Pancreas (tissue), 10 donors: ENCODE data around the gene LCN9. TPM values are rescaled to one million over a fixed set of nuclear protein-coding genes. Genes with fewer than 3 reads are reported as not detected.
A peak's percentile ranks its signal among the peaks of the same experiment; 100 is the strongest.

Experiments used
- ATAC-seq, 4 donors: fragments of 200-7000 bp; cut with Tn5 transposase; one replicate each; pipeline versions ENCODE4 v1.8.0 to v1.9.1; 2020; ENCODE audit warnings: mild to moderate bottlenecking in 4 of 4, moderate library complexity in 4 of 4
- DNase-seq, 6 donors: peaks; one replicate each; pipeline ENCODE4 v3.0.0-alpha.2; 2020
- FAIRE-seq: peaks from 2 replicates; lab custom pipeline; 2012; peaks lifted over from hg19 to GRCh38; lab: Jason Lieb, UNC
- H3K27ac ChIP-seq, 4 donors: fragments of 200-600 bp; sonication (generic); 1 replicate in 3 of 4; 2 replicates in 1 of 4; pipeline versions ENCODE4 v1.5.0 to v1.8.0; 2020
- H3K27me3 ChIP-seq, 4 donors: fragments of 200-600 bp; one replicate each; pipeline ENCODE4 v1.8.0; 2021
- H3K36me3 ChIP-seq, 3 donors: fragments of 200-600 bp; sonication (generic) in 1 of 3; one replicate each; pipeline versions ENCODE4 v1.5.0 to v1.8.0; 2020 to 2021
- H3K4me1 ChIP-seq, 3 donors: fragments of 200-600 bp; one replicate each; pipeline ENCODE4 v1.8.0; 2021
- H3K4me3 ChIP-seq, 4 donors: fragments of 200-600 bp; sonication (generic) in 2 of 4; one replicate each; pipeline versions ENCODE4 v1.5.0 to v1.8.0; 2020 to 2021
- H3K9me3 ChIP-seq, 4 donors: fragments of 200-600 bp; one replicate each; pipeline ENCODE4 v1.8.0; 2021
- WGBS, 2 donors: extraction: QIAGEN DNeasy Blood & Tissue Kit; methylation state at CpG; one replicate each; pipeline ENCODE4 v1.1.7; 2013; 5-methylcytosine and 5-hydroxymethylcytosine counted together
- intact Hi-C, 3 donors: fragments of 100-400 bp; cut with DNase I; formaldehyde crosslinking; loops; one replicate each; pipeline versions ENCODE4 v1.11.1 to v1.14.2; 2022
- polyA plus RNA-seq, 2 donors: library from polyadenylated mRNA; stranded (reverse); fragments of 200-250 nt; gene quantifications; one replicate each; pipeline ENCODE4 v1.2.3, GENCODE V29; 2013
- total RNA-seq, 6 donors: library from RNA; stranded (reverse); fragmentation: NEBNext Ultra II Directional in 4 of 6; extraction: Animal tissue kit (Norgen Biotek cat#: 25700) in 4 of 6; gene quantifications; one replicate each; pipeline versions ENCODE4 v1.2.1 to v1.2.4, GENCODE V29; 2021 to 2023
- TF ChIP-seq, protein P1 (sequence below), 4 donors: fragments of 200-600 bp; sonication (generic) in 3 of 4; IDR thresholded peaks; one replicate each; pipeline versions ENCODE4 v1.5.0 to v1.8.0; 2021; ENCODE audit warnings: antibody characterized with exemption in 4 of 4
- donor health status: healthy with polysubstance abuse.
- donor health status: DM: no; HTN: no; CAD: no; lungs with moderate emphysema.
- donor health status: DM: no; HTN: no; CAD: no.
- donor health status: control.
- donor health status: control.
- donor health status: Bipolar disorder and iron deficiency.
- donor health status: DM: yes; HTN: yes; CAD: no.
- donor health status: DM: no; HTN: no; CAD: no.
- donor health status: DM: no; HTN: no; CAD: no.
- donor health status: DM: yes; HTN: yes; CAD: no.

LCN9 gene
- total and polyA plus RNA-seq, 8 donors: not detected

- ATAC-seq: no peak
Measured at GRCh38 chr9:135676891-135677290, 13.8 kb downstream of the LCN9 start.

DNA sequence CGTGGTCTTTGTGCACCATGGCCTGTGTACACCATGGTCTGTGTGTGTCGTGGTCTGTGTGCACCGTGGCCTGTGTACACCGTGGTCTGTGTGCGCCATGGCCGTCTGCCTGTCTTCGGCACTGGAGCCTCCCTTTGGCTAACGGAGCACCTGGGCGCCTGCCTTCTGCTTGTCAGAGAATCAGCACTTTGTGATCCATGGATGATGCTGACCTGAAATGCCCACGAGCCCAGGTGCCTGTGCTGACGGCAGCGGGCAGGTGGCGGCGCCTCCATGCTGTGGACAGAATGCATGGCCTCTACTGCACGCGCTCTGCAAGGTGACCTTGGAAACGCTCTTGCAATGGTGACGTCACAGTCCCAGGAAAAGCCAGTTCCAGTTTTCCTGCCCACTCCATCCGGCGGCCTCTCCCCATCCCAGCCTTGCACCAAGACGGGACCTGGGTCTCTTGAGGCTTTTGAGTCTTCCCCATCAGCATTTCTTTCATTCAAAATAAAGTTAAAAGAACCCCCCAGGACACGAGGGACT lies 14.6 kb downstream of the LCN9 start:
- no peaks in the 10 kb centered on the region for H3K36me3 ChIP-seq
- ATAC-seq (no peak), DNase-seq (peak in 1 of 6 donors; percentile 32), FAIRE-seq (no peak)
- TF ChIP-seq, protein P1, sequence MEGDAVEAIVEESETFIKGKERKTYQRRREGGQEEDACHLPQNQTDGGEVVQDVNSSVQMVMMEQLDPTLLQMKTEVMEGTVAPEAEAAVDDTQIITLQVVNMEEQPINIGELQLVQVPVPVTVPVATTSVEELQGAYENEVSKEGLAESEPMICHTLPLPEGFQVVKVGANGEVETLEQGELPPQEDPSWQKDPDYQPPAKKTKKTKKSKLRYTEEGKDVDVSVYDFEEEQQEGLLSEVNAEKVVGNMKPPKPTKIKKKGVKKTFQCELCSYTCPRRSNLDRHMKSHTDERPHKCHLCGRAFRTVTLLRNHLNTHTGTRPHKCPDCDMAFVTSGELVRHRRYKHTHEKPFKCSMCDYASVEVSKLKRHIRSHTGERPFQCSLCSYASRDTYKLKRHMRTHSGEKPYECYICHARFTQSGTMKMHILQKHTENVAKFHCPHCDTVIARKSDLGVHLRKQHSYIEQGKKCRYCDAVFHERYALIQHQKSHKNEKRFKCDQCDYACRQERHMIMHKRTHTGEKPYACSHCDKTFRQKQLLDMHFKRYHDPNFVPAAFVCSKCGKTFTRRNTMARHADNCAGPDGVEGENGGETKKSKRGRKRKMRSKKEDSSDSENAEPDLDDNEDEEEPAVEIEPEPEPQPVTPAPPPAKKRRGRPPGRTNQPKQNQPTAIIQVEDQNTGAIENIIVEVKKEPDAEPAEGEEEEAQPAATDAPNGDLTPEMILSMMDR (IDR thresholded peaks at IDR 0.05): no peak
- H3K4me3 ChIP-seq: no peak overlapping the region
- H3K27me3 ChIP-seq: no peaks in the 10 kb centered on the region
- no peaks in the 10 kb centered on the region for H3K9me3 ChIP-seq
- 53 to 67% methylated on average over 22 of the region's 22 CpGs for WGBS, 2 donors
- H3K27ac ChIP-seq: no peak overlapping the region
- intact Hi-C loops: no loop called here
- H3K4me1 ChIP-seq: no peaks in the 10 kb centered on the region

More at GRCh38 chr9:135676891-135677290, 13.8 kb downstream of the LCN9 start:
- H3K27me3 ChIP-seq: no peaks in the 10 kb centered on the region
- no peaks in the 10 kb centered on the region for H3K4me1 ChIP-seq
- H3K27ac ChIP-seq: no peak overlapping the region
- TF ChIP-seq, protein P1 (IDR thresholded peaks at IDR 0.05): no peak
- no peaks in the 10 kb centered on the region for H3K36me3 ChIP-seq
- peak in 2 of 6 donors; percentile 46 for DNase-seq
- H3K9me3 ChIP-seq: no peaks in the 10 kb centered on the region
- WGBS, 2 donors: 51 to 73% methylated on average over 13 of the region's 13 CpGs
- no peak for FAIRE-seq
- H3K4me3 ChIP-seq: no peak overlapping the region
- intact Hi-C loops: no loop called here

- ATAC-seq (no peak), DNase-seq (peak in 1 of 6 donors; percentile 43), FAIRE-seq (no peak)
- Histone ChIP-seq H3K27me3 (no peaks in the 10 kb centered on the region), H3K9me3 (no peaks in the 10 kb centered on the region), H3K4me3 (no peak overlapping the region), H3K27ac (no peak overlapping the region), H3K36me3 (no peaks in the 10 kb centered on the region), H3K4me1 (no peaks in the 10 kb centered on the region)
- 80 to 85% methylated on average over 20 of the region's 20 CpGs for WGBS, 2 donors
- TF ChIP-seq, protein P1 (IDR thresholded peaks at IDR 0.05): no peak
- intact Hi-C loops: no loop called here
Measured at GRCh38 chr9:135678236-135679017, 15.3 kb downstream of the LCN9 start.

DNA sequence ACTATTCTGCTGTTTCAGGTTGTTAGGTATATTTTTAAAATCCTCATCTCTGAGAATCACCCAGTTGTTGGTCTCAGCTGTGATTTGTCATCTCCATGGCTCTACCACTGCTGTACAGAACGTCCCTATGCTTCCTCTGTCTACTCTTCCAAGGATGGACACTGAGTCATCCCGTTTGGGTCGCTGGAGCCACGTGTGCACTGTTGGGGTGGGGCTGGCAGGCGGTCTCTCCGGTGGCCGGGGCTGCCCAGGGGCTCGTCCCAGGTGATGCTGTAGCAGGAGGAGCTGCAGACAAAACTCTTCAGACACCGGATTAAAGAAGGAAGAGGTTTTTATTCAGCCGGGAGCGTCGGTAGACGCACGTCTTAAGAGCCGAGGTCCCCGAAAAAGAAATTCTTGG lies 16.9 kb downstream of the LCN9 start:
- no peaks in the 10 kb centered on the region for H3K9me3 ChIP-seq
- intact Hi-C loops: no loop called here
- ATAC-seq: no peak
- no peak for FAIRE-seq
- no peaks in the 10 kb centered on the region for H3K27me3 ChIP-seq
- no peak overlapping the region for H3K4me3 ChIP-seq
- H3K27ac ChIP-seq: no peak overlapping the region
- 48 to 74% methylated on average over 16 of the region's 16 CpGs for WGBS, 2 donors
- H3K4me1 ChIP-seq: no peaks in the 10 kb centered on the region
- no peaks in the 10 kb centered on the region for H3K36me3 ChIP-seq
- TF ChIP-seq, protein P1 (IDR thresholded peaks at IDR 0.05): no peak
- DNase-seq: no peak

GRCh38 chr9:135681161-135681560 lies 18.1 kb downstream of the LCN9 start:
- DNase-seq: peak in 1 of 6 donors; percentile 32
- WGBS, 2 donors: 51 to 64% methylated on average over 5 of the region's 5 CpGs
- Histone ChIP-seq H3K9me3 (no peaks in the 10 kb centered on the region), H3K4me1 (no peaks in the 10 kb centered on the region), H3K4me3 (no peak overlapping the region), H3K27ac (no peak overlapping the region), H3K27me3 (no peaks in the 10 kb centered on the region), H3K36me3 (no peaks in the 10 kb centered on the region)
- intact Hi-C loops: no loop called here
- FAIRE-seq: no peak
- TF ChIP-seq, protein P1 (IDR thresholded peaks at IDR 0.05): no peak
- no peak for ATAC-seq
